Measurements from ENCODE around the gene INTS2.
"Not testable (repeated sequence)": the region's sequence is repeated elsewhere in the genome, so short reads cannot be mapped to it uniquely, and the experiment has no call there.

INTS2 gene

DNA sequence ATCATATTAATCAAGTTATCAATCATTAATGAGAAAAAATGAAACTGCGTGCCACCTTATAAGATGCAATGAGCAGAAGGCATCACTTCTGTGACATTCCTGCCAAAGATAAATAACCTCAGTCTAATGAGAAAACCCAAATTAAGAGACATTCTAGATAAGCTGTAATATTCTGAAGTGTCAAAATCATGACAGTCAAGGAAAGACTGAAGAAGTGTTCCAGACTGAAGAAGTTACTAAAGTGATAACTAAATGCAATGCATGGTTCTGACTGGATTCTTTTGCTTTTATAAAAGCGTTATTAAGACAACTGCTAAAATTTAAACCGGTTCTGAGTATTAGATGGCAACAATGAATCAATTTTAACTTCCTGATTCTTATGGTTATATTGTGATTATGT is 95.3 kb downstream of the INTS2 start:
- Mint-ChIP-seq H3K27ac (no peak overlapping the region), H3K27me3 (no peaks in the 10 kb centered on the region), H3K36me3 (ENCODE audit: low read depth) (peaks cover 9% of the 10 kb centered on the region), H3K4me1 (ENCODE audit: low read depth) (no peaks in the 10 kb centered on the region), H3K9me3 (no peaks in the 10 kb centered on the region), H3K4me3 (no peak overlapping the region)
- DNase-seq = no peak

DNA sequence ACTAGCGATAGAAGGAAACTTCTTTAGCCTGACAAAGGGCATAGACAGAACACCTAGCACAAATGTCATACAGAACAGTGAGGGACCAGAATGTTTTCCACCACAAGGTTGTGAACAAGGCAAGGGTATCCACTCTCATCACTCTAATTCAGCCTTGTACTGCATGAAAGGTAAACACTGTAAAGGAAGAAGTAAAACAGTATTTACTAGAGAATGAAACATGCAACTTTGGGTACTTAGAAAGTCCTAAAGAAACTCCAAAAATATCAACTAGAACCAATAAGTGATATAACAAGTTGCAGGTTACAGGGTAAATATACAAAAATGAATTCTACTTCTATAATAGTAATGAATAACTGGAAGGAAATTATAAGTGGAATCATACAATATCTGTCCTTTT is 96.7 kb downstream of the INTS2 start:
- peaks cover 18% of the 10 kb centered on the region for H3K36me3 Mint-ChIP-seq (ENCODE audit: low read depth)
- no peaks in the 10 kb centered on the region for H3K9me3 Mint-ChIP-seq
- no peaks in the 10 kb centered on the region for H3K27me3 Mint-ChIP-seq
- no peak overlapping the region for H3K4me3 Mint-ChIP-seq
- DNase-seq = no peak
- H3K4me1 Mint-ChIP-seq (ENCODE audit: low read depth) = no peaks in the 10 kb centered on the region
- no peak overlapping the region for H3K27ac Mint-ChIP-seq

DNA sequence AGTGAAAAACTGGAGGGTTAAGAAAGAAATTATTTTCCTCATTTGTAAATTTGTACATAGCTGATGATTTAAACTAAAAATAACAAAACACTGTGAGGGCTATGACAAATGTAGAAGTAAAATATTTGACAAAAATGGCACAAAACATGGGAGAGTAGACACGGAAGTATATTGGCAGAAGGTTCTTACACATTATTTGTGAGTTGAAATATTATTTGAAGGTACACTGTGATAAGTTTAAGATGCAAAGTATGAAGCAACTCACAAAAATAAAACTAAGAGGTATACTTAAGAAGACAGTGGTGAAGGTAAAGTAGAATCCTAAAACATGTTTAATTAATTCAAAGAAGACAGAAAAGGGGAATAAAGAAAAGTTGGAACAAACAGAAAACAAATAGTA is 99.1 kb downstream of the INTS2 start:
- Mint-ChIP-seq H3K27me3 (no peaks in the 10 kb centered on the region), H3K9me3 (no peaks in the 10 kb centered on the region), H3K36me3 (ENCODE audit: low read depth) (peaks cover 25% of the 10 kb centered on the region), H3K4me3 (no peak overlapping the region), H3K27ac (no peak overlapping the region), H3K4me1 (ENCODE audit: low read depth) (no peaks in the 10 kb centered on the region)
- no peak for DNase-seq

DNA sequence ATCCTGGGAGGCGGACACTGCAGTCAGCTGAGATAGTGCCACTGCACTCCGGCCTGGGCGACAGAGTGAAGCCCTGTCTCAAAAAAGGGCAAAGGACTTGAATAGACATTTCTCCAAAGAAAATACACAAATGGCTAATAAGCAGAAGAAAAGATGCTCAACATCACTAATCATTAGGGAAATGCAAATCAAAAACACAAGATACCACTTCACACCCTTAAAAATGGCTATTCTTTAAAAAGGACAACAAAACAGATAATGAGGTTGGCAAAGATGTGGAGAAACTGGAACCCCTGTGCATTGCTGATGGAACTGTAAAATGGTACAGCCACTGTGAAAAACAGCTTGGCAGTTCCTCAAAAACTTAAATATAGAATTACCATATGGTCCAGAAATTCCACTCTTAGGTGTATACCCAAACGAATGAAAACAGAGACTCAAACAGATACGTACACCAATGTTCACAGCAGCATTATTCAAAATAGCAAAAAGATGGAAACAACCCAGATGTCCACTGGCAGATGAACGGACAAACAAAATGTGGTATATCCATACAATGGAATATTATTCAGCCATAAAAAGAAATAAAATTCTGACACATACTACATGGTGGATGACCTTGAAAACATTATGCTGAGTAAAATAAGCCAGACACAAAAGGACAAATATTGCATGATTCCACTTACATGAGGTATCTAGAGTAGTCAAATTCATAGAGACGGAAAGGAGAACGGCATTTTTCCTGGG is 100.0 kb downstream of the INTS2 start:
- Mint-ChIP-seq H3K4me1 (ENCODE audit: low read depth) (peaks cover 2% of the 10 kb centered on the region), H3K27ac (no peak overlapping the region), H3K36me3 (ENCODE audit: low read depth) (peaks cover 25% of the 10 kb centered on the region), H3K9me3 (no peaks in the 10 kb centered on the region), H3K4me3 (no peak overlapping the region), H3K27me3 (no peaks in the 10 kb centered on the region)
- no peak for DNase-seq

DNA sequence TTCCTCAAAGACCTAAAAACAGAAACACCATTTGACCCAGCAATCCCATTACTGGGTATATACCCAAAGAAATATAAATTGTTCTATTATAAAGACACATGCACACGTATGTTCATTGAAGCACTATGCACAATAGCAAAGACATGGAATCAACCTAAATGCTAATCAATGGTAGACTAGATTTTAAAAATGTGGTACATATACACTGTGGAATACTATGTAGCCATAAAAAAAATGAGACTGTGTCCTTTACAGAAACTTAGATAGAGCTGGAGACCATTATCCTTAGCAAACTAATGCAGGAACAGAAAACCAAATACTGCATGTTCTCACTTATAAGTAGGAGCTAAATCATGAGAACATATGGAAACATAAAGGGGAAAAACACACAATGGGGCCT is 100.9 kb downstream of the INTS2 start:
- H3K27ac Mint-ChIP-seq; H3K27me3 Mint-ChIP-seq; H3K9me3 Mint-ChIP-seq; DNase-seq; H3K4me1 Mint-ChIP-seq (ENCODE audit: low read depth); H3K4me3 Mint-ChIP-seq: not testable (repeated sequence)
- peaks cover 27% of the 10 kb centered on the region for H3K36me3 Mint-ChIP-seq (ENCODE audit: low read depth)

DNA sequence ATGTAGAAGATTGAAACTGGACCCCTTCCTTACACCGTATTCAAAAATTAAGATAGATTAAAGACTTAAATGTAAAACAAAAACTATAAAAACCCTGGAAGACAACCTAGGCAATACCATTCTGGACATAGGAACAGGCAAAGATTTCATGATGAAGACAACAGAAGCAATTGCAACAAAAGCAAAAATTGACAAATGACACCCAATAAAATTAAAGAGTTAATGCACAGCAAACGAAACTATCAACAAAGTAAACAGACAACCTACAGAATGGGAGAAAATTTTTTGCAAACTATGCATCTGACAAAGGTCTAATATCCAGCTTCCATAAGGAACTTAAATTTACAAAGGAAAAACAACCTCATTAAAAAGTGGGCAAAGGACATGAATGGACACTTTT is 101.6 kb downstream of the INTS2 start:
- H3K4me1 Mint-ChIP-seq (ENCODE audit: low read depth); H3K4me3 Mint-ChIP-seq; H3K9me3 Mint-ChIP-seq: not testable (repeated sequence)

DNA sequence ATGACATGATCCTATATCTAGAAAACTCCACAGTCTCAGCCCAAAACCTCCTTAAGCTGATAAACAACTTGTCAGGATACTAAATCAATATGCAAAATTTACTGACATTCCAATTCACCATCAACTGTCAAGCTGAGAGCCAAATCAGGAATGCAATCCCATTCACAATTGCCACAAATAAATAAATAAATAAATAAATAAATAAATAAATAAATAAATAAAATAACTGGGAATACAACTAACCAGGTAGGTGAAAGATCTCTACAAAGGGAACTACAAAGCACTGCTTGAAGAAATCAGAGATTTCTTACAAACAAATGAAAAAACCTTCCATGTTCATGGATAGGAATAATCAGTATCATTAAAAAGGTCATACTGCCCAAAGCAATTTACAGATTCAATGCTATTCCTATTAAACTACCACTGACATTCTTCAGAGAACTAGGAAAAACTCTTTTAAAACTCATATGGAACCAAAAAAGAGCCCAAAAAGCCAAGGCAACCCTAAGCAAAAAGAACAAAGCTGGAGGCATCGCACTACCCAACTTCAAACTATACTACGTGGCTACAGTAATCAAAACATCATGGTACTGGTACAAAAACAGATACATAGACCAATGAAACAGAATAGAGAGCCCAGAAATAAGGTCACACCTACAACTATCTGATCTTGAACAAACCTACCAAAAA is 102.2 kb downstream of the INTS2 start:
- no peak overlapping the region for H3K27ac Mint-ChIP-seq
- H3K9me3 Mint-ChIP-seq = peaks cover 2% of the 10 kb centered on the region
- DNase-seq = no peak
- no peak overlapping the region for H3K4me3 Mint-ChIP-seq
- H3K4me1 Mint-ChIP-seq (ENCODE audit: low read depth) = peaks cover 8% of the 10 kb centered on the region
- H3K27me3 Mint-ChIP-seq = no peaks in the 10 kb centered on the region
- H3K36me3 Mint-ChIP-seq (ENCODE audit: low read depth) = peaks cover 34% of the 10 kb centered on the region

More for the DNA sequence above, 101.6 kb downstream of the INTS2 start:
- DNase-seq, H3K27ac Mint-ChIP-seq, H3K27me3 Mint-ChIP-seq: not testable (repeated sequence)
- peaks cover 31% of the 10 kb centered on the region for H3K36me3 Mint-ChIP-seq (ENCODE audit: low read depth)

DNA sequence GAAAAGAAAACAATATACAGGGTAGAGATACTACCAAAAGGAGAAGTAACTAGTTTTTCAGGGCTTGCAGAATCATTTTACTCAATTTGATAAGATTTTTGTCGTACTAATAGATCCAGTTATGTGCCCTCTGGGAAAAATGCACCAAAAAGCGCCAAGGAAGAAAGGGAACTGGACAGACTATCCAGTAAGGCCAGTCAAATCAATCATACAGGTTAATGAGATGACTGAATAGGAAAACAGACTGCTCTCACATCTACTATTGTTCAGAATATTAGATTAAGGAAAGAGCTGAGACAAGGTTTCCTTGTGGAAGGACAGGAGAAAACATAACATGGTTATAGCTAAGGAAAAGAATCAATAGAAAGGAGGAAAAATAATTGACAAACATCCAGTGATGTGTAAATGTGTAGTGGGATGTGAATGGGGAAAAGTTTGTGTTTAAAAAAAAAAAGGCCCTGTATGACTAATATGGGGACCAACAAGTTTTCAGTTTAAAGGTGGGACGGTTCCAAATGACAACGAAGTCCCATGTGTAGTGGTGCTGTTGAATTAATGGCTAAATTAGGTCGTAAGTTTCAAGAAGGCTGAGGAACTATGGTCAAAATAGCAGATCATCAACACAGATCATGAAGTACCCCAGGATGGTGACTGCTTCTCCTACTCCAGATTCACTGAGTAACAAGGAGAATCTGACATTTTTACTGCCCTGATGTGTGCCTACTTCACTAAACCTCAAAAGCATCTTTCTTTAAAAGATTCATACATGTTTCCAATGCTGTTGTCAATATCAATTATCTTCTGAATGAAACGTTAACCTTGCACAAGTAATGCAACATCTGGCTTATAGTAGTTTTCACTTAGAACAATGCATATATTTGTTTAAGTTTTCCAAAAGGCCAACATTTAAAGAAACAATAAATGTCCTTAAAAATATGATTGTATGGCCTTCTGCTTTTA is 105.2 kb downstream of the INTS2 start:
- DNase-seq = no peak
- Mint-ChIP-seq H3K36me3 (ENCODE audit: low read depth) (peaks cover 43% of the 10 kb centered on the region), H3K9me3 (peaks cover 2% of the 10 kb centered on the region), H3K27ac (no peak overlapping the region), H3K4me3 (no peak overlapping the region), H3K27me3 (no peaks in the 10 kb centered on the region), H3K4me1 (ENCODE audit: low read depth) (peaks cover 11% of the 10 kb centered on the region)

DNA sequence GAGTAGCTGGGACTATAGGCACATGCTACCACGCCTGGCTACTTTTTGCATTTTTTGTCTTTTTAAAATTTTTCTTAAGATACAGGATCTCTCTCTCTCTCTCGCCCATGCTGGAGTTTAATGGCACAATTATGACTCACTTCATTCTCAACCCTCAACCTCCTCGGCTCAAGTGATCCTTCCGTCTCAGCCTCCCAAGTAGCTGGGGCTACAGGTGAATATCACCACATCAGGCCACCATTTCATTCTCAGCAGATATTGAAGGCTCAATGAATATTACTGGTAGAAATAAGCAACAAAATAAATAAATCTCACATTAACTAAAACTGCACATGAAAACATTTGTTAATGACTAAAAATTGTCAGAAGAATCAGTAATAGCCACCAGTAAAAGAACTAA is 106.1 kb downstream of the INTS2 start:
- H3K27me3 Mint-ChIP-seq = no peaks in the 10 kb centered on the region
- no peak overlapping the region for H3K27ac Mint-ChIP-seq
- H3K9me3 Mint-ChIP-seq = peaks cover 2% of the 10 kb centered on the region

DNA sequence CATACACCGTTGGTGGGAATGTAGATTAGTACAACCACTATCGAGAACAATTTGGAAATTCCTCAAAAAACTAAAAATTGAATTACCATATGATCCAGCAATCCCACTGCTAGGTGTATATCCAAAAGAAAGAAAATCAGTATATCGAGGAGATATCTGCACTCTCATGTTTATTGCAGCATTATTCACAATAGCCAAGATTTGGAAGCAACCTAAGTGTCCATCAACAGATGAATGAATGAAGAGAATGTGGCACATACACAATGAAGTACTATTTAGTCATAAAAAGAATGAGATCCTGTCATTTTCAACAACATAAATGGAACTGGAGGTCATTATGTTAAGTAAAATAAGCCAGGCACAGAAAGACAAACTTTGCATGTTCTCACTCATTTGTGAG is 108.5 kb downstream of the INTS2 start:
- not testable (repeated sequence) for DNase-seq, H3K27ac Mint-ChIP-seq, H3K4me3 Mint-ChIP-seq, H3K27me3 Mint-ChIP-seq, H3K9me3 Mint-ChIP-seq
- Mint-ChIP-seq H3K36me3 (ENCODE audit: low read depth) (peaks cover 37% of the 10 kb centered on the region), H3K4me1 (ENCODE audit: low read depth) (peaks cover 20% of the 10 kb centered on the region)

More for the DNA sequence above, 106.1 kb downstream of the INTS2 start:
- peaks cover 41% of the 10 kb centered on the region for H3K36me3 Mint-ChIP-seq (ENCODE audit: low read depth)
- no peak for DNase-seq
- peaks cover 15% of the 10 kb centered on the region for H3K4me1 Mint-ChIP-seq (ENCODE audit: low read depth)
- H3K4me3 Mint-ChIP-seq = no peak overlapping the region

DNA sequence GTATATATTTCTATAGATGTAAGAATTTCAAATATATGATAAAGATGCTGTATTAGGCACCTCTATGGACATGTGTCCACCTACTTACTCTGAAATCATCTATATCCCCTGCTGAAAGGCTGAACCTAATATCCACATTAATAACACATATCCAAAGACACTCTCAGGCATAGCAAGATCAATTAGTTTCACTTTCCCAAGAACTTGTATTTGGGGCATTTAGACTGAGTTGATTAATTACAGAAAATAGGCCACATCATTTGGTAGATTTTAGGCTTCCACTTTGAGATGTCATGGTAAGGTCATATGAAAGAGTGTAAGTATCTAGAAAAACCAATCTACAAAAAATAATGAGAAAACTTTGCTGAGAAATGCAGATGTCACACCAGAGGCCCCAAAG is 109.6 kb downstream of the INTS2 start:
- peaks cover 37% of the 10 kb centered on the region for H3K36me3 Mint-ChIP-seq (ENCODE audit: low read depth)
- peaks cover 2% of the 10 kb centered on the region for H3K9me3 Mint-ChIP-seq
- H3K27ac Mint-ChIP-seq = no peak overlapping the region
- H3K4me1 Mint-ChIP-seq (ENCODE audit: low read depth) = peaks cover 20% of the 10 kb centered on the region
- no peak for DNase-seq
- no peaks in the 10 kb centered on the region for H3K27me3 Mint-ChIP-seq
- no peak overlapping the region for H3K4me3 Mint-ChIP-seq

DNA sequence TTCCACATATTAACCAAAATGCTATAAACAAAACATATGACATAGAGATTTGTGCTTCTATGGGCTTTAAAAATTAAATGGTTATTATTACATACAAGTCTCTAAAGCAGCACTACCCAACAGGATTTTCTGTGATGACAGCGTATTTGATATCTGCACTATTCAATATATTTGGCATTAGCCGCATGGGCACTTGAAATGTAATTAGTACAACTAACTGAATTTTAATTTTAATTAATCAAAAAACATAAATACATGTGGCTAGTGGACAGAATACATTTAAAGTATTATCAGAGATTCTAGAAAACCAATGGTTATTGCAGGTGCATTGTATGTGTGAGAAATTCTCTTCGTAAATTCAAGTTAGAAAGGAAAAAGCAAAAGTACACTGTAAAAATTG is 110.3 kb downstream of the INTS2 start:
- Mint-ChIP-seq H3K4me1 (ENCODE audit: low read depth) (peaks cover 15% of the 10 kb centered on the region), H3K36me3 (ENCODE audit: low read depth) (peaks cover 41% of the 10 kb centered on the region), H3K27ac (no peak overlapping the region), H3K9me3 (peaks cover 2% of the 10 kb centered on the region), H3K27me3 (no peaks in the 10 kb centered on the region), H3K4me3 (no peak overlapping the region)
- DNase-seq = no peak

DNA sequence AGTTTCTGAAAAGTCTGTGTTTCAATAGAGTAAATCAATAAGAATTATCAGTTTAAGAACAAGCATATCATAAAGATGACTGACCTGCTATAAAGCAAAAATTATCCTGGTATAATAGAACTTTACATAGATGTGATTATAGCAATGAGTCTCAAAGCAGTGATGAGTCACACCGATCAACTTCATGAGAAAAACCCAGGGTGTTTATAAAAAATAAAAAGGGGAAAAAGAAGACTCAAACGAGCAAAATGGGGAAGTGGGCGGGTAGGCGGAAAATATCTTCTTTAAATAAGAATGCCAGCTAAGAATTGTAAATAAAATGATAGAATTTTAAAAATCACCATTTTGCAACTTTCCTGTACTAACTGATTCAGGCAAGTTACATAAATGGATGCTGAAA is 111.2 kb downstream of the INTS2 start:
- Mint-ChIP-seq H3K36me3 (ENCODE audit: low read depth) (peaks cover 36% of the 10 kb centered on the region), H3K27ac (no peak overlapping the region), H3K27me3 (no peaks in the 10 kb centered on the region), H3K4me3 (no peak overlapping the region), H3K4me1 (ENCODE audit: low read depth) (peaks cover 12% of the 10 kb centered on the region), H3K9me3 (no peaks in the 10 kb centered on the region)
- no peak for DNase-seq

DNA sequence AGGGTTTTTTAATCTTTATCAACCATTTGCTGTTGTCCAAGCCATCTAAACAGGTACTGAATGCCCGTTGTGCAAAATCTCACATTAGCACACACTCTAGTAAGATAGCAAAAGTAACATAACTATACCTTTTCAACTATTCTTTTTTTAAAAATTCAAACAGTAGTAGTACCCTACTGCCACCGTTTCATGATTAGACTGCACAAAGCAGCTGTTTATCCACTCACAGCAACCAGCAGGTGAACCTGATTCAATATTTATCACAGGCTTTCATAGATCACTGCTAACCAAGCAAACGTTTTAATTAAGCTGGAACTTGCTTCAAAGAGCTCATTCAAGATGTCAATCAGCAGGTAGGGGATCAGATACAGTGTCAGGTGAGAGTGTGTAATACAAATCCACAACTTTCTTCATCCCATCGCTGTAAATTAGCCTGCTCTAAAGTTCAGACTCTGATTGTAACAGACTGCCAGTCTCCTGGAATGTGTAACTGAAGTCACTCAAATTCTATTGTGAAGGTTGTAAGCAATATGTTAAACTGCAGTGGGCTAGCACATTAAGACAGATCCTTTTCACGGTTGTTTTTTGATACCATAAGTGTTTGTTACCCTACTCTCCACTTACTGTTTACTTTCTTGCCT is 111.8 kb downstream of the INTS2 start:
- Mint-ChIP-seq H3K27ac (no peak overlapping the region), H3K27me3 (no peaks in the 10 kb centered on the region), H3K4me3 (no peak overlapping the region), H3K4me1 (ENCODE audit: low read depth) (peaks cover 12% of the 10 kb centered on the region), H3K36me3 (ENCODE audit: low read depth) (peaks cover 35% of the 10 kb centered on the region), H3K9me3 (no peaks in the 10 kb centered on the region)
- no peak for DNase-seq

All from activated T-cell treated with anti-CD3 and anti-CD28 coated beads, Interleukin-2, amount 50 U/mL, for 24 hours (primary cell).